Endothelial cell of umbilical vein (primary cell): ENCODE results near the gene ZNF581. TPM values are rescaled to one million over a fixed set of nuclear protein-coding genes. Genes with fewer than 3 reads are reported as not detected.

ENCODE experiments used
- BruUV-seq: library from RNA; stranded (reverse); fragments of 400-500 nt; replicated peaks from 2 replicates; lab custom pipeline; 2021; lab: Mats Ljungman, UMichigan
- CTCF ChIA-PET: fragments of 300-600, 350-600 bp; sonication (Branson Sonifier 250); formaldehyde crosslinking; loops from one replicate; lab custom pipeline; 2021; ENCODE audit warnings: antibody characterized with exemption, inconsistent platforms; lab: Charles Lee
- POLR2A ChIA-PET: fragments of 300-600, 350-600 bp; sonication (Branson Sonifier 250); formaldehyde crosslinking; loops from one replicate; lab custom pipeline; 2021; ENCODE audit warnings: antibody characterized with exemption, inconsistent platforms; lab: Charles Lee
- DNase-seq: peaks from one replicate; pipeline ENCODE4 v3.0.0-alpha.2; 2011; ENCODE audit warnings: low read depth, low spot score
- FAIRE-seq: peaks from 2 replicates; lab custom pipeline; 2011; peaks lifted over from hg19 to GRCh38; lab: Jason Lieb, UNC
- H2AFZ ChIP-seq: 2 replicates; pipeline ENCODE4 v1.6.0; 2012; ENCODE audit warnings: low read depth, low read length, control low read depth, inconsistent platforms
- H3K27ac ChIP-seq: 2 replicates; pipeline ENCODE4 v1.5.1; 2011; ENCODE audit warnings: low read depth, mild to moderate bottlenecking, control low read depth, low read length, moderate library complexity; ENCODE audit not compliant: insufficient read depth
- H3K27me3 ChIP-seq, 2 experiments: 2 replicates each; pipeline versions ENCODE4 v1.6.0 to v1.6.1; 2011; ENCODE audit warnings: low read length in 2 of 2, mixed read lengths in 1 of 2; ENCODE audit not compliant: control insufficient read depth in 2 of 2, insufficient read depth in 2 of 2
- H3K36me3 ChIP-seq, 2 experiments: 2 replicates in 1 of 2; 3 replicates in 1 of 2; pipeline ENCODE4 v1.5.1; 2011; ENCODE audit warnings: low read length in 2 of 2, mild to moderate bottlenecking in 1 of 2, moderate library complexity in 1 of 2; ENCODE audit not compliant: control insufficient read depth in 2 of 2, insufficient read depth in 2 of 2; ENCODE audit errors: extremely low read depth in 1 of 2
- H3K4me1 ChIP-seq: 3 replicates; pipeline ENCODE4 v1.5.1; 2011; ENCODE audit warnings: mild to moderate bottlenecking, low read length; ENCODE audit not compliant: control insufficient read depth, insufficient read depth; ENCODE audit errors: extremely low read depth
- H3K4me2 ChIP-seq: 2 replicates; pipeline ENCODE4 v1.6.1; 2011; ENCODE audit warnings: low read length, control low read depth, mixed read lengths; ENCODE audit not compliant: insufficient read depth
- H3K4me3 ChIP-seq, 3 experiments: fragments of 200-600 bp in 1 of 3; sonication (generic), shearing (Covaris generic) in 1 of 3; replicated peaks in 1 of 3; 2 replicates each; pipeline ENCODE4 v1.5.1; 2011 to 2016; ENCODE audit warnings: control low read depth in 3 of 3, low read length in 3 of 3, mild to moderate bottlenecking in 2 of 3, inconsistent platforms in 1 of 3, low read depth in 1 of 3, moderate library complexity in 1 of 3; ENCODE audit not compliant: insufficient read depth in 1 of 3
- H3K79me2 ChIP-seq: 2 replicates; pipeline ENCODE4 v1.6.0; 2012; ENCODE audit warnings: low read length, inconsistent platforms; ENCODE audit not compliant: control insufficient read depth, insufficient read depth
- H3K9ac ChIP-seq: replicated peaks from 2 replicates; pipeline ENCODE3; 2011; ENCODE audit warnings: low read length, control low read depth; ENCODE audit not compliant: insufficient read depth; ENCODE audit errors: extremely low read depth
- H3K9me1 ChIP-seq: replicated peaks from 3 replicates; pipeline ENCODE4 v1.6.0; 2011; ENCODE audit warnings: mild to moderate bottlenecking, low read length; ENCODE audit not compliant: control insufficient read depth, insufficient read depth; ENCODE audit errors: extremely low read depth
- H3K9me3 ChIP-seq: replicated peaks from 2 replicates; pipeline ENCODE4 v1.5.1; 2012; ENCODE audit warnings: low read length, inconsistent platforms; ENCODE audit not compliant: control insufficient read depth, insufficient read depth
- H4K20me1 ChIP-seq: replicated peaks from 2 replicates; pipeline ENCODE3; 2011; ENCODE audit warnings: mild to moderate bottlenecking, low read length; ENCODE audit not compliant: control insufficient read depth, insufficient read depth; ENCODE audit errors: extremely low read depth
- CTCF ChIP-seq, 2 donors: IDR thresholded peaks; 1 replicate in 1 of 2; 2 replicates in 1 of 2; pipeline ENCODE4 v1.5.1; 2011; ENCODE audit warnings: low read length in 2 of 2, mild to moderate bottlenecking in 2 of 2, moderate library complexity in 2 of 2, control low read depth in 1 of 2, inconsistent platforms in 1 of 2, low read depth in 1 of 2; ENCODE audit not compliant: insufficient read depth in 1 of 2; ENCODE audit errors: extremely low read depth in 1 of 2
- EZH2 ChIP-seq: IDR thresholded peaks from 2 replicates; pipeline ENCODE4 v1.6.1; 2012; ENCODE audit warnings: borderline replicate concordance, low read depth, mild to moderate bottlenecking, moderate library complexity, low read length, inconsistent platforms; ENCODE audit not compliant: severe bottlenecking
- FOS ChIP-seq: IDR thresholded peaks from 2 replicates; pipeline ENCODE4 v1.6.1; 2011; ENCODE audit warnings: mild to moderate bottlenecking, low read length, moderate library complexity, borderline replicate concordance; ENCODE audit not compliant: insufficient read depth
- GATA2 ChIP-seq: IDR thresholded peaks from 2 replicates; pipeline ENCODE4 v1.7.0; 2011; ENCODE audit warnings: low read depth, mild to moderate bottlenecking, moderate library complexity, mixed read lengths, low read length; ENCODE audit not compliant: insufficient read length, insufficient read depth
- JUN ChIP-seq: IDR thresholded peaks from 2 replicates; pipeline ENCODE4 v1.6.1; 2011; ENCODE audit warnings: borderline replicate concordance, low read depth; ENCODE audit not compliant: insufficient read length, insufficient read depth
- MAX ChIP-seq: IDR thresholded peaks from 2 replicates; pipeline ENCODE4 v1.6.1; 2011; ENCODE audit not compliant: insufficient read depth, insufficient read length
- MYC ChIP-seq: IDR thresholded peaks from one replicate; pipeline ENCODE4 v1.6.1; 2011; ENCODE audit warnings: mild to moderate bottlenecking, low read depth, low read length
- POLR2A ChIP-seq: IDR thresholded peaks from 2 replicates; pipeline ENCODE4 v1.6.1; 2012; ENCODE audit warnings: low read depth, mild to moderate bottlenecking, control low read depth, low read length
- POLR2AphosphoS5 ChIP-seq: IDR thresholded peaks from 2 replicates; pipeline ENCODE4 v1.6.1; 2012; ENCODE audit warnings: low read depth, mild to moderate bottlenecking, control low read depth, low read length, moderate library complexity; ENCODE audit not compliant: insufficient read depth
- dilution Hi-C: fragments of 300-500 bp; cut with MboI; formaldehyde crosslinking; loops from one replicate; pipeline ENCODE4 v1.15.0; 2019; ENCODE audit warnings: low sequenced_read_pairs; ENCODE audit not compliant: extremely low pct_ligation_motif_present
- intact Hi-C: fragments of 100-400 bp; cut with micrococcal nuclease; formaldehyde crosslinking; loops from one replicate; pipeline ENCODE4 v1.10.0; 2022
- polyA plus RNA-seq, 4 experiments: library from polyadenylated mRNA; depleted of rRNA in 3 of 4; stranded (reverse) in 3 of 4; unstranded in 1 of 4; fragments of >200 nt; gene quantifications; 2 replicates each; pipeline versions ENCODE4 v1.2.1 to v1.2.3, GENCODE V29; 2011 to 2012; ENCODE audit warnings: missing spikeins in 1 of 4
- total RNA-seq: library from RNA; stranded (reverse); gene quantifications from 2 replicates; pipeline ENCODE4 v1.2.3, GENCODE V29; 2021

Gene ZNF581
- total and polyA plus RNA-seq, 2 donors (not counting 3 experiments of a cell fraction or from before 2014, with no cell fraction given) = 31.4 to 32.3 TPM

DNA sequence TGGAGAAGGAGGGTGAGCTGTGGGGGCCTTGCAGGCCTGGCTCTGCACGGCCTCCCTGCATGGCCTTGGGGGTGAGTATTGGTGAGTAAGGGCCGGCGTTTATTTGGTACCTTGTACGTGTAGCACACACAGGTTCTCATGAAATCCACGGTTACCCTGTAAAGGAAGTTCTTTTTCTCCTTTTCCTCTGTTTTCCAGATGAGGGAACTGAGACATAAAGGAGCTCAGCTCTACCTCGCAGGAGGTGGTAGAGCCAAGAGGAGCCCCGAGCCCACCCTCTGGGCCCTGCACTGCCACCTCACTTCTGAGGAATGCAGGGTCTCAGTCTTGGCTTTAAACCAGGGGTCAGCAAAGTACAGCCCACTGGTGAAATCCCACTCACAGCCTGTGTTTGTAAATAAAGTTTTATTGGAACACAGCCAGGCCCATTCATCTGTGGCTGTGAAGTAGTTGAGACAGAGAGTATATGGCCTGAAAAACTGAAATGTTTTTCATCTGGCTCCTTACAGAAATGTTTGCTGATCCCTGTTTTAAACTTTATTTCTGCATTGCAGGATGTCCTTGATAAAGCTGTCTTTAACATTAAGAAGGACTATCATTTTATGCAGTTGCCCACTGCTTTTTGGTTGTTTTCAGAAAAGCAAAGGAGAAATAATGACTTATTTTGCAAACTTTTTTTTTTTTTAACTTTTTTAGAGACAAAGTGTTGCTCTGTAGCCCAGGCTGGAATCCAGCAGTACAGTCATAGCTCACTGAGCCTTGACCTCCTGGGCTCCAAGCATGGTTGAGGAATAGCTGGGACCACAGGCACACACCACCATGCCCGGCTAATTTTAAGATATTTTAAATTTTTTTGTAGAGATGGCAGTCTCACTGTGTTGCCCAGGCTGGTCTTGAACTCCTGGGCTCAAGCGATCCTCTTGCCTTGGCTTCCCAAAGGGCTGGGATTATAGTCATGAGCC is 38.0 kb downstream of the ZNF581 start:
- CTCF ChIA-PET = interaction anchor here (1.0 to 1.9 kb wide), 2 partner anchors 10 to 27 kb away, joined by 3 to 6 read pairs; partner anchors contain the start of gene U2AF2
- Histone ChIP-seq H3K9me3 (no peaks in the 10 kb centered on the region), H3K79me2 (peaks cover 81% of the 10 kb centered on the region), H3K27me3 (no peaks in the 10 kb centered on the region), H3K9me1 (no peaks in the 10 kb centered on the region), H3K4me2 (no peak overlapping the region), H3K36me3 (peaks cover 9 to 42% of the 10 kb centered on the region in 2 experiments), H4K20me1 (no peaks in the 10 kb centered on the region), H3K4me1 (peaks cover 29% of the 10 kb centered on the region), H3K27ac (no peak overlapping the region), H3K4me3 (no peak overlapping the region), H2AFZ (no peak overlapping the region), H3K9ac (no peak overlapping the region)
- no TSS peak for BruUV-seq
- POLR2A ChIA-PET = no interaction called here
- dilution Hi-C loops = no loop called here
- FAIRE-seq = no peak
- intact Hi-C loops = no loop called here
- TF ChIP-seq JUN (no peak), POLR2A (no peak), FOS (no peak), POLR2AphosphoS5 (no peak), GATA2 (no peak), MYC (no peak), CTCF (IDR thresholded peaks at IDR 0.05; ENCODE audit: extremely low read depth in 1 of 2, insufficient read depth in 1 of 2, low read depth in 1 of 2, low read length in 2 of 2) (no peak), MAX (no peak), EZH2 (no peak)
- no peak for DNase-seq
